ENCODE measurements around the gene SPOCK1. TPM values are rescaled to one million over a fixed set of nuclear protein-coding genes. Genes with fewer than 3 reads are reported as not detected.
"Not testable (repeated sequence)": the region's sequence is repeated elsewhere in the genome, so short reads cannot be mapped to it uniquely, and the experiment has no call there.

SPOCK1 gene
- total and polyA plus RNA-seq, 4 donors = 0.48 to 4.5 (median 0.69) TPM

DNA sequence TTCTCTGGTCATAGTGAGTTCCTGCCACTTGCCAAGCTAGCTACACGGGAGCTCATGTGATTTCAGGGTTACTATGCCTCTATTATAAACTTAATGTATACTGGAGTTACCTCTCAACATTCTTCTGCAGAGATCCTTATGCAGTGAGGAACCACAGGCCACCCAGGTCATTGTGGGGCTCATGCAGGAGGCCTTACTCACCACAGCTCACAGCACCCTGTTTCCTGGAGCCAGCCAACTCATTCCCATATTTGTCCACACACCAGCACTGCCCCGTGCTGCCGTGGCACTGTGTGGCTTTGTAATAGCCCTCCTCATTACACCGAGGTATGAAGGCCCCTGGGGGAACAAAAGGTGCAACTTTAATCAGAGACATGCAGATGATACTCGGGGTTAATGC, 520.0 kb downstream of the SPOCK1 start:
- no peak for TF ChIP-seq CTCF (IDR thresholded peaks at IDR 0.05; ENCODE audit: control extremely low read depth, extremely low read depth)
- no peaks in the 10 kb centered on the region for H3K36me3 ChIP-seq (ENCODE audit: control insufficient read depth in 4 of 4, insufficient read depth in 4 of 4, low read length in 4 of 4)
- DNase-seq (no peak), ATAC-seq (ENCODE audit: insufficient read depth, low FRiP score) (no peak)
- 77 to 83% methylated on average over 5 of the region's 5 CpGs for WGBS, 2 donors
- H3K9ac ChIP-seq (ENCODE audit: insufficient read depth in 1 of 2, low read length in 2 of 2) = no peak overlapping the region
- H3K4me3 ChIP-seq = no peak overlapping the region
- H3K4me1 ChIP-seq (ENCODE audit: control insufficient read depth in 5 of 5, insufficient read depth in 5 of 5, low read length in 5 of 5) = no peaks in the 10 kb centered on the region
- H3K27me3 ChIP-seq (ENCODE audit: control insufficient read depth in 3 of 3, insufficient read depth in 3 of 3, low read length in 2 of 3) = no peaks in the 10 kb centered on the region
- peaks cover 0 to 1% (median 0%) of the 10 kb centered on the region in 4 donors for H3K9me3 ChIP-seq (ENCODE audit: control insufficient read depth in 4 of 4, insufficient read depth in 3 of 4, low read length in 3 of 4)
- H3K27ac ChIP-seq (ENCODE audit: low read depth in 1 of 2, low read length in 1 of 2) = no peak overlapping the region

DNA sequence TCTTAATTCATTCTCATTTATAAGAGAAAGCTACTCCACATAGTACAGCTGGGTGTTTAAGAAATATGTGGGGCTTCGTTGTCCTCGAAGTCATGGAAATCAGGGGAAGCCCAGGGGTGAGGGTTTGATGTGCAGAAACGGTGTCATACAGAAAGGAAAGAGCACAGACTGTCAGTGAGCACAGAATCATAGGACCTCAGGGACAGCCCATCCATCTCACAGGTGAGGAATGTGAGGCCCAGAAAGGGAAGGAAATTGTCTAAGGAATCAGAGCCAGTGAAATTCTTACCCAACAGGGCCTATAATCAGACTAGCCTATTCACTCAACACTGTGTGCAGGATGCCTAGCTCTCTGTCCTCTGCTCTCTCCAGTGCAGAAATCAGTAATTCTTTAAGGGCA, 535.6 kb downstream of the SPOCK1 start:
- H3K27me3 ChIP-seq (ENCODE audit: control insufficient read depth in 3 of 3, insufficient read depth in 3 of 3, low read length in 2 of 3) = no peaks in the 10 kb centered on the region
- no peak overlapping the region for H3K27ac ChIP-seq (ENCODE audit: low read depth in 1 of 2, low read length in 1 of 2)
- no peaks in the 10 kb centered on the region for H3K4me1 ChIP-seq (ENCODE audit: control insufficient read depth in 5 of 5, insufficient read depth in 5 of 5, low read length in 5 of 5)
- H3K4me3 ChIP-seq = no peak overlapping the region
- no peak for TF ChIP-seq CTCF (IDR thresholded peaks at IDR 0.05; ENCODE audit: control extremely low read depth, extremely low read depth)
- DNase-seq (no peak), ATAC-seq (ENCODE audit: insufficient read depth, low FRiP score) (no peak)
- WGBS, 2 donors = 65 to 82% methylated on average over 3 of the region's 3 CpGs
- no peaks in the 10 kb centered on the region for H3K36me3 ChIP-seq (ENCODE audit: control insufficient read depth in 4 of 4, insufficient read depth in 4 of 4, low read length in 4 of 4)
- H3K9me3 ChIP-seq (ENCODE audit: control insufficient read depth in 4 of 4, insufficient read depth in 3 of 4, low read length in 3 of 4) = peaks cover 0 to 5% (median 2%) of the 10 kb centered on the region in 4 donors
- no peak overlapping the region for H3K9ac ChIP-seq (ENCODE audit: insufficient read depth in 1 of 2, low read length in 2 of 2)

GRCh38 chr5:136957428-136957827, 541.7 kb downstream of the SPOCK1 start:
- DNase-seq = no peak
- WGBS, 2 donors = 80 to 84% methylated on average over 2 of the region's 2 CpGs
- H3K36me3 ChIP-seq (ENCODE audit: control insufficient read depth in 4 of 4, insufficient read depth in 4 of 4, low read length in 4 of 4) = no peaks in the 10 kb centered on the region
- H3K9me3 ChIP-seq (ENCODE audit: control insufficient read depth in 4 of 4, insufficient read depth in 3 of 4, low read length in 3 of 4) = peaks cover 0 to 8% (median 1%) of the 10 kb centered on the region in 4 donors
- peaks cover 0 to 8% (median 0%) of the 10 kb centered on the region in 5 donors for H3K4me1 ChIP-seq (ENCODE audit: control insufficient read depth in 5 of 5, insufficient read depth in 5 of 5, low read length in 5 of 5)
- H3K27ac ChIP-seq (ENCODE audit: low read depth in 1 of 2, low read length in 1 of 2) = no peak overlapping the region
- H3K4me3 ChIP-seq = no peak overlapping the region
- ATAC-seq (ENCODE audit: insufficient read depth, low FRiP score) = no peak
- no peaks in the 10 kb centered on the region for H3K27me3 ChIP-seq (ENCODE audit: control insufficient read depth in 3 of 3, insufficient read depth in 3 of 3, low read length in 2 of 3)
- no peak for TF ChIP-seq CTCF (IDR thresholded peaks at IDR 0.05; ENCODE audit: control extremely low read depth, extremely low read depth)
- H3K9ac ChIP-seq (ENCODE audit: insufficient read depth in 1 of 2, low read length in 2 of 2) = no peak overlapping the region

DNA sequence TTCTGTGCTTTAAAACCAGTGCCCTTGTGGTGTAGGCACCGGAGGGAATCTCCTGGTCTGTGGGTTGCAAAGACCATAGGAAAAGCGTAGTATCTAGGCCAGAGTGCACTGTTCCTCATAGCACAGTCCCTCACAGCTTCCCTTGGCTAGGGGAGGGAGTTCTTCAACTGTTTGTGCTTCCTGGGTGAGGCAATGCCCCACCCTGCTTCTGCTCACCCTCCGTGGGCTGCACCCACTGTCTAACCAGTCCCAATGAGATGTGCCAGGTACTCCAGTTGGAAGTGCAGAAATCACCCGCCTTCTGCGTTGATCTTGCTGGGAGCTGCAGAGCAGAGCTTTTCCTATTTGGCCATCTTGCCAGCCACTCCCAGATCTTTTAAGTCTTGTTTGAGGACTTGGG, 545.0 kb downstream of the SPOCK1 start:
- 65 to 77% methylated on average over 5 of the region's 5 CpGs for WGBS, 2 donors
- not testable (repeated sequence) for H3K9me3 ChIP-seq (ENCODE audit: control insufficient read depth in 4 of 4, insufficient read depth in 3 of 4, low read length in 3 of 4); H3K27ac ChIP-seq (ENCODE audit: low read depth in 1 of 2, low read length in 1 of 2); H3K4me1 ChIP-seq (ENCODE audit: control insufficient read depth in 5 of 5, insufficient read depth in 5 of 5, low read length in 5 of 5); H3K9ac ChIP-seq (ENCODE audit: insufficient read depth in 1 of 2, low read length in 2 of 2); ATAC-seq (ENCODE audit: insufficient read depth, low FRiP score); H3K4me3 ChIP-seq; DNase-seq; H3K27me3 ChIP-seq (ENCODE audit: control insufficient read depth in 3 of 3, insufficient read depth in 3 of 3, low read length in 2 of 3); H3K36me3 ChIP-seq (ENCODE audit: control insufficient read depth in 4 of 4, insufficient read depth in 4 of 4, low read length in 4 of 4)

DNA sequence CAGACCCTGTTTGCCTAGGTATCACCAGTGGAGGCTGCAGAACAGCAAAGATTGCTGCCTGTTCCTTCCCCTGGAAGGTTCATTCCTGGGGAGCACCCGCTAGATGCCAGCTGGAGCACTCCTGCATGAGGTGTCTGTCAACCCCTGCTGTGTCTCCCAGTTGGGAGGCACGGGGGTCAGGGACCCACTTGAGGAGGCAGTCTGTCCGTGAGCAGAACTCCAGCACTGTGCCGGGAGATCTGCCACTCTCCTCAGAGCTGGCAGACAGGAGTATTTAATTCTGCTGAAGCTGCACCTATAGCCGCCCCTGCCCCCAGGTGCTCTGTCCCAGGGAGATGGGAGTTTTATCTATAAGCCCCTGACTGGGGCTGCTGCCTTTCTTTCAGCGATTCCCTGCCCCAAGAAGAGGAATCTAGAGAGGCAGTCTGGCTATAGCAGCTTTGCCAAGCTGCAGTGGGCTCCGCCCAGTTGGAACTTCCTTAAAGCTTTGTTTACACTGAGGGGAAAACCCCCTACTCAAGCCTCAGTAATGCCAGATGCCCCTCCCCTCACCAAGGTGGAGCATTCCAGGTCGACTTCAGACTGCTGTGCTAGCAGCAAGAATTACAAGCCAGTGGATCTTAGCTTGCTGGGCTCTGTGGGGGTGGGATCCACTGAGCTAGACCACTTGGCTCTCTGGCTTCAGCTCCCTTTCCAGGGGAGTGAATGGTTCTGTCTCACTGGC, 545.6 kb downstream of the SPOCK1 start:
- ATAC-seq (ENCODE audit: insufficient read depth, low FRiP score) (peak; percentile 82), DNase-seq (peak; percentile 40 to 72 (median 57))
- H3K27ac ChIP-seq (ENCODE audit: low read depth in 1 of 2, low read length in 1 of 2); H3K9ac ChIP-seq (ENCODE audit: insufficient read depth in 1 of 2, low read length in 2 of 2); H3K27me3 ChIP-seq (ENCODE audit: control insufficient read depth in 3 of 3, insufficient read depth in 3 of 3, low read length in 2 of 3); H3K4me1 ChIP-seq (ENCODE audit: control insufficient read depth in 5 of 5, insufficient read depth in 5 of 5, low read length in 5 of 5); H3K9me3 ChIP-seq (ENCODE audit: control insufficient read depth in 4 of 4, insufficient read depth in 3 of 4, low read length in 3 of 4); H3K36me3 ChIP-seq (ENCODE audit: control insufficient read depth in 4 of 4, insufficient read depth in 4 of 4, low read length in 4 of 4); H3K4me3 ChIP-seq: not testable (repeated sequence)
- WGBS, 2 donors = 39 to 50% methylated on average over 8 of the region's 8 CpGs
